ENCODE results near the gene SMIM27. TPM values are rescaled to one million over a fixed set of nuclear protein-coding genes. Genes with fewer than 3 reads are reported as not detected.

The SMIM27 gene
- total RNA-seq, 2 donors from 2014 or later: 14.0 to 18.4 TPM

Other genes with a start within 250 kb of the SMIM27 start
- gene ACO1, start 167.7 kb upstream of the SMIM27 start, total RNA-seq: 10 to 100 TPM; 33.6 to 52.8 TPM
- 10 to 100 TPM in 1 of 2 donors, 1 to 10 TPM in 1; 8.3 to 12.6 TPM for gene RIGI, start 26.1 kb upstream of the SMIM27 start, total RNA-seq
- 10 to 100 TPM; 25.4 to 29.5 TPM for gene TOPORS, start 259 bp downstream of the SMIM27 start, total RNA-seq
- 10 to 100 TPM; 48.8 to 54.9 TPM for gene NDUFB6, start 20.8 kb downstream of the SMIM27 start, total RNA-seq
- gene TAF1L, start 83.3 kb downstream of the SMIM27 start, total RNA-seq: not detected
- under 1 TPM; 0.09 to 0.13 TPM for gene TMEM215, start 231.2 kb downstream of the SMIM27 start, total RNA-seq